Raji (cell line): ENCODE measurements around the gene STK25.

ENCODE experiments used
- POLR2A ChIP-seq: IDR thresholded peaks from 2 replicates; pipeline ENCODE4 v1.6.1; 2011; ENCODE audit warnings: low read depth, low read length, control low read depth; ENCODE audit not compliant: insufficient read depth

STK25 gene

GRCh38 chr2:241445426-241445825, 63.0 kb downstream of the STK25 start:
- no peak for TF ChIP-seq POLR2A

- TF ChIP-seq POLR2A: no peak
Measured at GRCh38 chr2:241443486-241444223, 64.7 kb downstream of the STK25 start.
